NCI-H2107 treated with DMSO at 0.1 percent for 48 hours (cell line): Measurements from ENCODE around the gene OPCML.

ENCODE experiments used
- DNase-seq: peaks from one replicate; lab custom pipeline; 2025; ENCODE audit not compliant: unreplicated experiment; lab: John Stamatoyannopoulos, UW

The OPCML gene

GRCh38 chr11:132961453-132961852 is 570.8 kb downstream of the OPCML start:
- no peak for DNase-seq

- DNase-seq, result no peak
These were observed 571.8 kb downstream of the OPCML start for GRCh38 chr11:132960273-132961078.

GRCh38 chr11:132959693-132960092 is 572.6 kb downstream of the OPCML start:
- DNase-seq, result no peak

- DNase-seq, result no peak
These were observed 574.4 kb downstream of the OPCML start for GRCh38 chr11:132957881-132958280.

GRCh38 chr11:132948252-132948651 is 584.0 kb downstream of the OPCML start:
- DNase-seq, result no peak

GRCh38 chr11:132944569-132944944 is 587.7 kb downstream of the OPCML start:
- no peak for DNase-seq

- DNase-seq, result no peak
These were observed 588.4 kb downstream of the OPCML start for GRCh38 chr11:132943706-132944568.

GRCh38 chr11:132943357-132943705 is 589.0 kb downstream of the OPCML start:
- no peak for DNase-seq

GRCh38 chr11:132942611-132943356 is 589.5 kb downstream of the OPCML start:
- no peak for DNase-seq

GRCh38 chr11:132941761-132942160 is 590.5 kb downstream of the OPCML start:
- no peak for DNase-seq

GRCh38 chr11:132941024-132941646 is 591.2 kb downstream of the OPCML start:
- no peak for DNase-seq

- no peak for DNase-seq
These were observed 595.3 kb downstream of the OPCML start for GRCh38 chr11:132937016-132937415.

- DNase-seq, result no peak
These were observed 596.9 kb downstream of the OPCML start for GRCh38 chr11:132935383-132935782.

GRCh38 chr11:132933703-132934102 is 598.6 kb downstream of the OPCML start:
- no peak for DNase-seq

- DNase-seq, result no peak
These were observed 606.4 kb downstream of the OPCML start for GRCh38 chr11:132925825-132926469.

- DNase-seq, result no peak
These were observed 610.7 kb downstream of the OPCML start for GRCh38 chr11:132921597-132921996.

- no peak for DNase-seq
These were observed 611.7 kb downstream of the OPCML start for GRCh38 chr11:132920451-132921096.

GRCh38 chr11:132914600-132914999 is 617.7 kb downstream of the OPCML start:
- DNase-seq, result no peak

- DNase-seq, result no peak
These were observed 618.4 kb downstream of the OPCML start for GRCh38 chr11:132913886-132914285.

- no peak for DNase-seq
These were observed 619.0 kb downstream of the OPCML start for GRCh38 chr11:132913295-132913694.
